ENCODE data around the gene UGT1A9. TPM values are rescaled to one million over a fixed set of nuclear protein-coding genes. Genes with fewer than 3 reads are reported as not detected.

Gene UGT1A9
- polyA plus RNA-seq, 4 donors = 0.07 TPM; not detected in 3

GRCh38 chr2:233761040-233761769, 89.5 kb downstream of the UGT1A9 start:
- peaks cover 0 to 64% (median 12%) of the 10 kb centered on the region in 3 donors for H3K4me1 ChIP-seq (ENCODE audit: control insufficient read depth in 3 of 3, insufficient read depth in 2 of 3, low read depth in 1 of 3, low read length in 2 of 3)
- no peaks in the 10 kb centered on the region for H3K36me3 ChIP-seq (ENCODE audit: control insufficient read depth in 3 of 3, insufficient read depth in 2 of 3, low read depth in 1 of 3, low read length in 3 of 3)
- peaks cover 0 to 15% of the 10 kb centered on the region in 2 donors for H3K9me3 ChIP-seq (ENCODE audit: control insufficient read depth in 2 of 2, insufficient read depth in 1 of 2, low read depth in 1 of 2, low read length in 1 of 2)
- peak overlapping the region; percentile 57 to 86 (median 59) for H3K27ac ChIP-seq (ENCODE audit: low read depth in 1 of 3, low read length in 2 of 3)
- peak; percentile 63 to 87 for DNase-seq
- H3K27me3 ChIP-seq (ENCODE audit: control insufficient read depth in 3 of 3, insufficient read depth in 3 of 3, low read length in 3 of 3) = peaks cover 0 to 3% (median 0%) of the 10 kb centered on the region in 3 donors
- WGBS, 3 donors = 40 to 72% (median 47%) methylated on average over 4 of the region's 4 CpGs
- FAIRE-seq = no peak
- peak overlapping the region in 1 of 3 donors; percentile 60 for H3K4me3 ChIP-seq (ENCODE audit: low read depth in 1 of 3, low read length in 3 of 3)

- peak; percentile 74 to 88 for DNase-seq
- H3K27ac ChIP-seq (ENCODE audit: low read depth in 1 of 3, low read length in 2 of 3) = peak overlapping the region in 2 of 3 donors; percentile 75 to 94
- peak; percentile 36 for FAIRE-seq
- WGBS, 3 donors = 10 to 45% (median 27%) methylated on average over 7 of the region's 7 CpGs
- H3K9me3 ChIP-seq (ENCODE audit: control insufficient read depth in 2 of 2, insufficient read depth in 1 of 2, low read depth in 1 of 2, low read length in 1 of 2) = peaks cover 0 to 13% of the 10 kb centered on the region in 2 donors
- H3K4me3 ChIP-seq (ENCODE audit: low read depth in 1 of 3, low read length in 3 of 3) = peak overlapping the region in 1 of 3 donors; percentile 32
- H3K36me3 ChIP-seq (ENCODE audit: control insufficient read depth in 3 of 3, insufficient read depth in 2 of 3, low read depth in 1 of 3, low read length in 3 of 3) = peaks cover 0 to 4% (median 0%) of the 10 kb centered on the region in 3 donors
- peaks cover 0 to 3% (median 0%) of the 10 kb centered on the region in 3 donors for H3K27me3 ChIP-seq (ENCODE audit: control insufficient read depth in 3 of 3, insufficient read depth in 3 of 3, low read length in 3 of 3)
- peaks cover 0 to 43% (median 7%) of the 10 kb centered on the region in 3 donors for H3K4me1 ChIP-seq (ENCODE audit: control insufficient read depth in 3 of 3, insufficient read depth in 2 of 3, low read depth in 1 of 3, low read length in 2 of 3)
Observed at GRCh38 chr2:233764264-233764663, 92.6 kb downstream of the UGT1A9 start.

- Histone ChIP-seq H3K27ac (ENCODE audit: low read depth in 1 of 3, low read length in 2 of 3) (peak overlapping the region; percentile 16 to 82 (median 75)), H3K27me3 (ENCODE audit: control insufficient read depth in 3 of 3, insufficient read depth in 3 of 3, low read length in 3 of 3) (peaks cover 0 to 3% (median 0%) of the 10 kb centered on the region in 3 donors), H3K4me1 (ENCODE audit: control insufficient read depth in 3 of 3, insufficient read depth in 2 of 3, low read depth in 1 of 3, low read length in 2 of 3) (peaks cover 0 to 39% (median 4%) of the 10 kb centered on the region in 3 donors), H3K36me3 (ENCODE audit: control insufficient read depth in 3 of 3, insufficient read depth in 2 of 3, low read depth in 1 of 3, low read length in 3 of 3) (peaks cover 0 to 6% (median 0%) of the 10 kb centered on the region in 3 donors), H3K9me3 (ENCODE audit: control insufficient read depth in 2 of 2, insufficient read depth in 1 of 2, low read depth in 1 of 2, low read length in 1 of 2) (peaks cover 0 to 9% of the 10 kb centered on the region in 2 donors), H3K4me3 (ENCODE audit: low read depth in 1 of 3, low read length in 3 of 3) (no peak overlapping the region)
- no peak for DNase-seq
- no peak for FAIRE-seq
- 58 to 64% (median 58%) methylated on average over 3 of the region's 3 CpGs for WGBS, 3 donors
Observed at GRCh38 chr2:233764761-233765160, 93.1 kb downstream of the UGT1A9 start.

GRCh38 chr2:233766416-233766815, 94.7 kb downstream of the UGT1A9 start:
- FAIRE-seq (no peak), DNase-seq (peak in 1 of 2 donors; percentile 49)
- no peaks in the 10 kb centered on the region for H3K9me3 ChIP-seq (ENCODE audit: control insufficient read depth in 2 of 2, insufficient read depth in 1 of 2, low read depth in 1 of 2, low read length in 1 of 2)
- H3K4me1 ChIP-seq (ENCODE audit: control insufficient read depth in 3 of 3, insufficient read depth in 2 of 3, low read depth in 1 of 3, low read length in 2 of 3) = peaks cover 0 to 25% (median 0%) of the 10 kb centered on the region in 3 donors
- H3K36me3 ChIP-seq (ENCODE audit: control insufficient read depth in 3 of 3, insufficient read depth in 2 of 3, low read depth in 1 of 3, low read length in 3 of 3) = peaks cover 0 to 8% (median 0%) of the 10 kb centered on the region in 3 donors
- peaks cover 0 to 3% (median 0%) of the 10 kb centered on the region in 3 donors for H3K27me3 ChIP-seq (ENCODE audit: control insufficient read depth in 3 of 3, insufficient read depth in 3 of 3, low read length in 3 of 3)
- H3K27ac ChIP-seq (ENCODE audit: low read depth in 1 of 3, low read length in 2 of 3) = no peak overlapping the region
- no peak overlapping the region for H3K4me3 ChIP-seq (ENCODE audit: low read depth in 1 of 3, low read length in 3 of 3)
- 68 to 79% (median 68%) methylated on average over 4 of the region's 4 CpGs for WGBS, 3 donors

GRCh38 chr2:233768076-233768475, 96.4 kb downstream of the UGT1A9 start:
- no peak for FAIRE-seq
- Histone ChIP-seq H3K36me3 (ENCODE audit: control insufficient read depth in 3 of 3, insufficient read depth in 2 of 3, low read depth in 1 of 3, low read length in 3 of 3) (peaks cover 0 to 10% (median 0%) of the 10 kb centered on the region in 3 donors), H3K9me3 (ENCODE audit: control insufficient read depth in 2 of 2, insufficient read depth in 1 of 2, low read depth in 1 of 2, low read length in 1 of 2) (no peaks in the 10 kb centered on the region), H3K4me1 (ENCODE audit: control insufficient read depth in 3 of 3, insufficient read depth in 2 of 3, low read depth in 1 of 3, low read length in 2 of 3) (peaks cover 0 to 18% (median 0%) of the 10 kb centered on the region in 3 donors), H3K27me3 (ENCODE audit: control insufficient read depth in 3 of 3, insufficient read depth in 3 of 3, low read length in 3 of 3) (peaks cover 0 to 5% (median 0%) of the 10 kb centered on the region in 3 donors), H3K4me3 (ENCODE audit: low read depth in 1 of 3, low read length in 3 of 3) (no peak overlapping the region), H3K27ac (ENCODE audit: low read depth in 1 of 3, low read length in 2 of 3) (no peak overlapping the region)
- 80 to 93% (median 90%) methylated on average over 4 of the region's 4 CpGs for WGBS, 3 donors
- no peak for DNase-seq

- DNase-seq (no peak), FAIRE-seq (no peak)
- H3K4me3 ChIP-seq (ENCODE audit: low read depth in 1 of 3, low read length in 3 of 3) = no peak overlapping the region
- H3K4me1 ChIP-seq (ENCODE audit: control insufficient read depth in 3 of 3, insufficient read depth in 2 of 3, low read depth in 1 of 3, low read length in 2 of 3) = peaks cover 0 to 11% (median 0%) of the 10 kb centered on the region in 3 donors
- H3K27me3 ChIP-seq (ENCODE audit: control insufficient read depth in 3 of 3, insufficient read depth in 3 of 3, low read length in 3 of 3) = peaks cover 0 to 5% (median 0%) of the 10 kb centered on the region in 3 donors
- no peaks in the 10 kb centered on the region for H3K9me3 ChIP-seq (ENCODE audit: control insufficient read depth in 2 of 2, insufficient read depth in 1 of 2, low read depth in 1 of 2, low read length in 1 of 2)
- peaks cover 0 to 10% (median 0%) of the 10 kb centered on the region in 3 donors for H3K36me3 ChIP-seq (ENCODE audit: control insufficient read depth in 3 of 3, insufficient read depth in 2 of 3, low read depth in 1 of 3, low read length in 3 of 3)
- WGBS, 3 donors = 90 to 92% (median 92%) methylated on average over 9 of the region's 9 CpGs
- no peak overlapping the region for H3K27ac ChIP-seq (ENCODE audit: low read depth in 1 of 3, low read length in 2 of 3)
Observed at GRCh38 chr2:233769260-233769659, 97.6 kb downstream of the UGT1A9 start.

GRCh38 chr2:233772153-233772552, 100.5 kb downstream of the UGT1A9 start:
- FAIRE-seq = no peak
- Histone ChIP-seq H3K36me3 (ENCODE audit: control insufficient read depth in 3 of 3, insufficient read depth in 2 of 3, low read depth in 1 of 3, low read length in 3 of 3) (peaks cover 0 to 10% (median 0%) of the 10 kb centered on the region in 3 donors), H3K27me3 (ENCODE audit: control insufficient read depth in 3 of 3, insufficient read depth in 3 of 3, low read length in 3 of 3) (peaks cover 0 to 2% (median 0%) of the 10 kb centered on the region in 3 donors), H3K27ac (ENCODE audit: low read depth in 1 of 3, low read length in 2 of 3) (no peak overlapping the region), H3K4me1 (ENCODE audit: control insufficient read depth in 3 of 3, insufficient read depth in 2 of 3, low read depth in 1 of 3, low read length in 2 of 3) (no peaks in the 10 kb centered on the region), H3K4me3 (ENCODE audit: low read depth in 1 of 3, low read length in 3 of 3) (no peak overlapping the region), H3K9me3 (ENCODE audit: control insufficient read depth in 2 of 2, insufficient read depth in 1 of 2, low read depth in 1 of 2, low read length in 1 of 2) (peaks cover 0 to 14% of the 10 kb centered on the region in 2 donors)
- 88 to 91% (median 91%) methylated on average over 16 of the region's 16 CpGs for WGBS, 3 donors
- DNase-seq = no peak

GRCh38 chr2:233772583-233772982, 100.9 kb downstream of the UGT1A9 start:
- Histone ChIP-seq H3K36me3 (ENCODE audit: control insufficient read depth in 3 of 3, insufficient read depth in 2 of 3, low read depth in 1 of 3, low read length in 3 of 3) (peaks cover 0 to 9% (median 0%) of the 10 kb centered on the region in 3 donors), H3K4me3 (ENCODE audit: low read depth in 1 of 3, low read length in 3 of 3) (no peak overlapping the region), H3K27ac (ENCODE audit: low read depth in 1 of 3, low read length in 2 of 3) (no peak overlapping the region), H3K4me1 (ENCODE audit: control insufficient read depth in 3 of 3, insufficient read depth in 2 of 3, low read depth in 1 of 3, low read length in 2 of 3) (no peaks in the 10 kb centered on the region), H3K27me3 (ENCODE audit: control insufficient read depth in 3 of 3, insufficient read depth in 3 of 3, low read length in 3 of 3) (peaks cover 0 to 2% (median 0%) of the 10 kb centered on the region in 3 donors), H3K9me3 (ENCODE audit: control insufficient read depth in 2 of 2, insufficient read depth in 1 of 2, low read depth in 1 of 2, low read length in 1 of 2) (peaks cover 1 to 16% of the 10 kb centered on the region in 2 donors)
- FAIRE-seq = no peak
- DNase-seq = no peak
- WGBS, 3 donors = 67 to 75% (median 69%) methylated on average over 5 of the region's 5 CpGs
